ENCODE results near the gene CCDC141.

CCDC141 gene

DNA sequence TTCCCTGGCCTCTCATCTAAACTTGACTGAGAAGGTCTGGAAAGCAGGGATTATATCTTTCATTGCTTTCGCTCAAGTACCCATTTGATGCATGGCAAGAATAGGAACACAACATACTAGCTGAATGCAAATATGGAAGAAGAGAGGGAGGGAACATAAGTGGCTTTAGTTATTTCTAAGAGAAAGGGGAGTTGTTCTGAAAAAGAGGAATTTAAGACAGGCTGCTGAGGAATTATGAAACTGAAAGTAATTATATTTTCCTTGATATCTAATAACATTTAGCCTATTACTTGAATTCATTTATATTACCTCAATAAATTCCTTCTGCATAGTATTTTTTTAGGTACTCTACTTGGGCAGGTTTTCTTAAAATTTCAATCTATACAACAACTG, 136.9 kb downstream of the CCDC141 start:
- no peak for DNase-seq (ENCODE audit: low read depth in 1 of 2, low spot score in 1 of 2)

DNA sequence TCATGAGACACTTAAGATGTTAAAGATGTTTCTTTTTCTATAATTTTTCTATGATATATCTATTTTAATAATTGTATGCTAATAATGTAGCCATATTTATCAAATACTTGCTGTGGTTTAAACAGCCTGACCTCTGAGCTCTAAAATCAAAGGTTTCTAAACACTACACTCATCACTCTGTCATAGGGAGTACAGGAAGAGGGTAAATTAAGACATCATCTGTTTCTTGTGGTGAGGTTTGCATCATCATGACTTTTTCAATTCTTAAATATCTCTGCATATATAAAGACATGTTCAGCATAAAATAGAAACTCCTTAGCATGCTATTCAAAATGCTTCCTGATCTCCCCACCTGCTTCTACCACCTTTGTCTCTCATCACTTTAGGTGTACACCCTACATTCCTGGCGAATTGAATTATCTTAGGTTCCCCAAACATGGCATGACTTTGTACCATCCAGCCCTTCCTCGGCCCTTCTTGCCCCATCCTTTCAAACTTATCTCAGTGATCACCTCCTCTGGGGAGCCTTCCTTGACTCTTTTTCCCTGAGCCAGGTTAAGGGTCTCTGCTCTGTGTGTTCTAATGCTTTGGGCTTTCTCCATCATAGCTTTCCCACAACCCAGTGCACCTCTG, 137.4 kb downstream of the CCDC141 start:
- no peak for DNase-seq (ENCODE audit: low read depth in 1 of 2, low spot score in 1 of 2)

DNA sequence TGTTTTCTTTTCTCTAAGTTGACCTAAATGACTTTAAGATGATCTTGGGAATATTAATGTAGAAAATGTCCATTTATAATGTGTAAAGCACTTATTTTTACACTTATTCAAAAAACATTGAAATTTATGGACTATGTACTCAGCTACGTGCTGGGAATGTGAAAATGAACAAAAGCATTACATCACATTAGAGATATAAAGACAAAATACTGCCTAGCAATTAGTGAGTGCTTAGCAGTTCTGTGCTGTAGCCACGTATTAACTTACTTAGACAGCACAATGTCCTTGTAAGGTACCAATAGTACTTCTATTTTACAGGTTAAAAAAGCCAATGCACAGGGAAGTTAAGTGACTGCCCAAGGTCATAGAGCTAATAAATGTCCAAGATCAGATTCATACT, 138.9 kb downstream of the CCDC141 start:
- DNase-seq (ENCODE audit: low read depth in 1 of 2, low spot score in 1 of 2), result no peak

DNA sequence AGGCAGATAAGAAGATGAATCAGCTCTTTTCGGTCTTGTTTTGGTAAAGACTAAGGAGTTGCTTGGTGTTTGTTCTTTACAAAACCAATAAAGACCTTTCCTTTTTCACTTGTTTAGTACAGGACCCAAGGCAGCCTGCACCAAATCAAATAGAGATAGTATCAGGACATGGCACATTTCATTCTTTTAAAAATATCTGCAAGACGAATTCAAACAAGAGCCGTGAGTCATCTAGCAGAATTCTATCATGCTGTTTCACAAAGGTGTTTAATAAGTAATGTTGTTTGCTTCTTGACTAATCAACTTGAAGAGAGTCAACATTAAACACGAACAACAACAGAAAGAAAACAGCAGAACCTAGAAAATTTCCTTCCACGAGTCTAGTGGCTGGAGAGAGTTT, 139.9 kb downstream of the CCDC141 start:
- no peak for DNase-seq (ENCODE audit: low read depth in 1 of 2, low spot score in 1 of 2)

DNA sequence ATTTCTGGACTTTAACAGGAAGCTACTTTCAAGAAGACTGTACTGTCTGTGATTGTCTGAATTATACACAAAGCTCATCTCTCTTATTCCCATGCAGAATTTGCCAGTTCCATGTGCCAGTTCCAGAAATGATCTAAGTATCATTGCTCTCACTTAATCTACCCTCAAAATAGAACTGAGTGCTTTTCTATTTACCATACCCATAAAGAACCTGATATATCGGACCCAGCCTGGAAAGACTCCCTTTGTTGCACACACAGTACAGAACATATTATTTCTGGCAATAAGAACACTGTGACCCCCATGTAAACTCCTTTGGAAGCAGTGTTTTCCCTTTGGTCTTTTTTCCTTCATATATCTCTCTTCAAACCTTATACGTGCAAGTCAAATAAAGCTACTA, 140.4 kb downstream of the CCDC141 start:
- DNase-seq (ENCODE audit: low read depth in 1 of 2, low spot score in 1 of 2), result no peak

DNA sequence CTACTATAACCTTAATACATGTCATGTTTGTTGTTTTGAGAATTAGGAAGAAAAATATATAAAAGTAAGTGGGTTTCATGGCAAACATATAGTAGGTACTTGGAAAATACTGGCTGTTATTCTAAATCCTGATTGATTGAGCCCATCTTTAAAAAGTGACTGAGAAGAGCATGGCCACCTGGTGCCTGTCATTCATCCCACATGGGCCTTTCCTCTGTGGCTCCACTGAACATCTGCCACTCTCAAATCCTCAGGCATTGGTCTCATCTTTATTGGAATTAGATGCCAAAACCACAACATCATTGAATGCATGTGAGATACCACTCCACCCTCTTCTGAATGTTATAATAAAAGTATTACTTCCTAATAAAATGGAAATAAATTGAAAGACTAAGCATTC, 141.1 kb downstream of the CCDC141 start:
- no peak for DNase-seq (ENCODE audit: low read depth in 1 of 2, low spot score in 1 of 2)

DNA sequence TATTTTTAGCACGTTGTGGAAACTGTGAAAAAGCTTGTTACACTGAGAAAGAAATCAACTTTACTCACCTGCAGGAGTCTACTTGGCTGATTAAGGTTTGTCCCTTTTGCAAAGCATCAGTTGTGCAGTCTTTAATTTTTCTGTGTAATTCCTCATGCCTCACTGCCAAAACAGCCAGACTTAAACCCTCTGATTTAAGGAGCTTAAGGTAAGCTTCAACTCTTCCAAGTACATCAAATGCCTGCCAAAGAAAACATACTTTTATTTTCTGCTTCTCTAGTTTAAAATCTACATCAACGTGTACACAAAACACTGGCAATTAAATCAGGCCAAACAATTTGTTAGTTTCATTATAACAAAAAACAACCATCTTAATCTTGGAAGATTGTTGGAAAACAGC, 144.7 kb downstream of the CCDC141 start:
- no peak for DNase-seq (ENCODE audit: low read depth in 1 of 2, low spot score in 1 of 2)

DNA sequence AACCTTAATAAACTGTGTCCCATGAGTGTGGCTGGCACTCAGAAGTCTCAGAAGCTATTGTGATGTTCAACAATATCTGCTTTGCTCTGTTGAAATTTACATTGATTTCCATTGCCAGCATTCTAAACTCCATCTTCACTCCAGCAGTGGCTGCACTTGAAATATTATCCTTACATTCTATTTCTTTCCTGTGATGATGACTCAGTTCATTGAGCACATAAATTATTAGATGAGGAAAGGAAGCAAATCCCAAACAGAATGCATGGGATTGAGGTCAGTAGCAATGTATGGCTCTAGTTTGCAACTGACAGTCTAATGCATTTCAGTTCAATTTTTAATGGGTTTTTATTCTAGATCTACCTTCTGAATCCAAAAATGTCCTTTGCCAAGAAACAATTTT, 150.3 kb downstream of the CCDC141 start:
- DNase-seq (ENCODE audit: low read depth in 1 of 2, low spot score in 1 of 2), result no peak

DNA sequence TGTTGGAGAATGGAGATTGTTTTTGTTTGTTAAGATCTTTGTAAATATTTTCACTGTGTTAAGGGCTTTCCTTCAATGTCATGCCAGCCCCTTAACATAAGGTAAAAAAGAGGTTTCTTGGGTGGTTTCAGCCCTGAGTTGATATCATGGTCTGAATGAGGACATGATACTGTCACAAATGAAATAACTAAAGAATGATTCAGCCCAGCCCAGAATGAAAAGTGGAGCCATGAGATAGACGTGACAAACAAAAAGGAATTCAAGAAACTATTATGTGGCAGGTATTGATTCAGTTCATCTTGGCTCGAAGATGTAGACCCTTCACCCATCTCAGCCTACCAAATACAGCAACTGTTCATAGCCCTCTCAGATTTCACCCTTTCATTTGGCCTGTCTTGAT, 154.1 kb downstream of the CCDC141 start:
- no peak for DNase-seq (ENCODE audit: low read depth in 1 of 2, low spot score in 1 of 2)

DNA sequence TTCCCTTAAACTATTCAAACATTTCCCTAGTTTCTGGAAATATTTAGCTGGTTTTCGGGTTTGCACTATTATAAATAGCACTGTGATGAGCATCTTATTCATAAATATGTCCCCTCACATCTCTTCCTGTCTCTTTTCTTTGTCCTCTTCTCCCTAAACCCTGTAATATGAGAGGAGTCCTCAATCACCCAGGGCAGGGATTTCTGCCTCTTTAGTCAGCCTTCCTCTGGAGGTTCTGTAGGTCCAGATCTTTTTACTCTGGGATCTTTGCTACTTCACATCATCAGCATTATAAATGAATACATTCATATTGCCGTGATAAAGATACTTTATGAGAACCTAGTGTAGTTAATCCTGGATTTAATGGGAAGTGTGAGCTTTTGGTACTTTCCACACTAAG, 154.8 kb downstream of the CCDC141 start:
- no peak for DNase-seq (ENCODE audit: low read depth in 1 of 2, low spot score in 1 of 2)

DNA sequence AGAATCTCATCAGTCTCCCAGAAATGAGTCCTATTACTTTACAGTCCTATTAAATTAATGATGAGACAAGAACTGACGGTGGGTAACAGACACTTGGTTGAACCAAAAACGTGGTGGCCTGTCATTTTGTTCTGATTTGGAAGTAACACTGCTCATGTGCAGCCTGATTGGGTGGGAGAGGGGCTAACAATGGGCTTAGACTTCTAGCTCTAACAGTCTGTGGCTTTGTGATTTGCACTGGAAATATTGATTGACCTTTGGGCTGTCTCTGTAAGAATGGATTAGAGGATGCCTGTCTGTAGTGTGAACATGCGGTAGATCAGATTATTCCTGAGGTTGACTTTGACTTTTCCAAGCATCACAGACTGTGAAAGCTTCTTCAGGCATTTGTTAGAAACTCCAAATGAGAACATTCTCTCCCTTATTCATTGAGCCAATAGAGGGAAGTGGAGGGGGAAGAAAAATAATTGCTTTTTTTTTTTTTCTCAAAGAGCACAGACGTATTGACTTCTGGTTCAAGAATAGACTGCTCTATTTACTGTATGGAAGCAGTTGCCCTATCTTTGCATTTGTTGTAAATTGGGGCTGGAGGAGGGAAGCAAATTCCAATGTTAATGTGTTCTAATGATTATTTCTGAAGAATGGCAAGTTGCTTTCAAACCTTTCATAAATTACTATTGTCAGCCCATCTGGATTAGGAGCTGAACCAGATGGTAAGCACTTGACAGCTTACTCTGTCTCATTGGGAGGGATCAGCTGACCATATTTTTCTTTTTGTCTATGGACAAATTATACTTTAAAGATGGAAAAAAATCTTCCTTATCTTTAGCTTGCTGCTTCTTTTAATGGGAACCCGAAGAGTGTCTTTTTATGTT, 156.9 kb downstream of the CCDC141 start:
- no peak for DNase-seq (ENCODE audit: low read depth in 1 of 2, low spot score in 1 of 2)

DNA sequence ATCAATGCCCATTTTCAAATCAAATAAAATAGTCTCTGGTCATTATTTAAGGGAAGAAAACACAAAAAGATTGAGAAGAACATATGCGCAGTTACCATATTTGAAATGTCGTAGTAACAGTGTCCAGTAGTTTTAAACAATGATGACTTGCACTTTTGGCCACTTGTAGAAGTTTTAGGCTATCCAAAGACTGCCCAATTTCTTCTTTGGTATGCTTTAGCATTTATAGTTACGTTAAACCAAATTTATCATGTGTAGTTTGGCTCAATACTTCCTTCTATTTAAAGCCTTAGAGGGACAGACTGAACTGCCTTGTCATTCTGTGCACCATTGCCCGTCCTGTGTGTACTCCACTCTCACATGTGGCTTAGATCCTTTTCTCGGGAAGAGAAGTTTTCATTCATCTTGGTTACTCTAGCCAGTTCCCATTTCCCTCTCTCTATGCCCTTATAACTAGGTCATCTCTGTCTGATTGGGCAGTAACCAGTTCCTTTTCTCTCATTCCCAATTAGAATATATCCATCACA, 157.9 kb downstream of the CCDC141 start:
- no peak for DNase-seq (ENCODE audit: low read depth in 1 of 2, low spot score in 1 of 2)

DNA sequence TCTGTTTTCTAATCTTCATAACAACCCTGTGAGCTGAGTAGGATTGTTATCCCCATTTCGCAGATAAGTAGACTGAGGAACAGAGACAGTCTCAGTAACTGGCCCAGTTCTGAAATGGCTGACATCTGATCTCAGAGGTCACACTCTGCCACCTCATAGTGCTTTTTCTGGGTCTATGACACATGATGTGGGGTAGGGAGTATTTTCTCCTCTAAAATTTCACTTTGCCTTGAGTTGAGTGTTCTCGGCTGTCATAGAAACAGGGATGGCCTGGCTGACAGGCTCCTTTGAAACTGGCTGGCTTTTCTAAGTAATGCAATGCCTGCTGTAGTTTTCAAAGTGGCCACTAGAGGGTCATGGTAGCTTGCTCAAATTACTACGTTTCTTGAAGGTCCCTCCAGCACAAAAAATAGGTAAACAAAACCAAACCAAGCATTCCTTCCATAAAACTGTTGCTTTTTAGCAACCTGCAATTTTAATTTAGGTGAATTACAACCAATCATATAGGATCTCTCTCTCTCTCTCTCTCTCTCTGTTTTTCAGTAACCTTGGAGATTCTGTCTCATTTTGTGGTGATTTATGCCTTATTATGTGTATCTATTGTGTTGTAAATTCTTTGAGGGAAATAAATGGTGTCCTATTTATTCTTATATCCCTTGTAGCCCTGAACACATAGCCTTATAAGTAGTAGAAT, 158.5 kb downstream of the CCDC141 start:
- DNase-seq (ENCODE audit: low read depth in 1 of 2, low spot score in 1 of 2), result peak; percentile 10 to 14

DNA sequence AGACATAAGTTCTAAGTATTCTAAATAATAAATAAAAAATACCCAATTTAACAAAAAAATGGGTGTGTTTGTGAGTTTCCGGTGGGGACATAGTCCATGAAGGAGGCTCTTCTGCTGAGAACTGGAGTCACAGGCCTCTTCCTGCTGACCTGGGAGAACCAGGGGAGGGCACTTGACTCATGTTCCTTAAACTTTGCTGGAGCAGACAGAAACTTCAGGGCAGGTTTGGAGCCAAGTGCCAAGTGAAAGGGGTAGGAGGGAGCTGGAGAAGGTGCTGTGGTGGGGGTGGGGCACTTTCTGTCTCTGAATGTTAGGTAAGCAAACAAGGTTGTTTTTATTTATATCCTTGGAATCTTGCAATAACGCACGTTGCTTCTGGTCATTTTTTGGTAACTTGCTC, 163.9 kb downstream of the CCDC141 start:
- no peak for DNase-seq (ENCODE audit: low read depth in 1 of 2, low spot score in 1 of 2)

DNA sequence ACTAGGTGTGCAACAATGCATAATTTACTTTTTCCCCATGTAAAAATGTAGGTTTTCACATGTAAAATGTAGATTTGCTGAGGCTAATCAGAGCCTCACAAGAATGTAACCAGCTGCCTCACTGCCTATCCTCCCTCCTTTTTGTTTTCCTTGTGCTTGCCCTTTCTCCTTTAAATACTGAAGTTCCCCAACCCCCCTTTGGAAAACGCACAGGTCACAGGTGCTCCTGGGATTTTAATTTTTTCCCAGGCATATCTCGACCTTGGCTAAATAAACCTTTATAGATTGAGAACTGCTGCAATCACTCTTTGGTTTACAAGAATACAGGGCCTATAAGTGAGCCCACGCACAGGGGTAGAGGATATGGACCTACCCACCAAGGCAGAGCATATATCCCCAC, 165.5 kb downstream of the CCDC141 start:
- no peak for DNase-seq (ENCODE audit: low read depth in 1 of 2, low spot score in 1 of 2)

DNA sequence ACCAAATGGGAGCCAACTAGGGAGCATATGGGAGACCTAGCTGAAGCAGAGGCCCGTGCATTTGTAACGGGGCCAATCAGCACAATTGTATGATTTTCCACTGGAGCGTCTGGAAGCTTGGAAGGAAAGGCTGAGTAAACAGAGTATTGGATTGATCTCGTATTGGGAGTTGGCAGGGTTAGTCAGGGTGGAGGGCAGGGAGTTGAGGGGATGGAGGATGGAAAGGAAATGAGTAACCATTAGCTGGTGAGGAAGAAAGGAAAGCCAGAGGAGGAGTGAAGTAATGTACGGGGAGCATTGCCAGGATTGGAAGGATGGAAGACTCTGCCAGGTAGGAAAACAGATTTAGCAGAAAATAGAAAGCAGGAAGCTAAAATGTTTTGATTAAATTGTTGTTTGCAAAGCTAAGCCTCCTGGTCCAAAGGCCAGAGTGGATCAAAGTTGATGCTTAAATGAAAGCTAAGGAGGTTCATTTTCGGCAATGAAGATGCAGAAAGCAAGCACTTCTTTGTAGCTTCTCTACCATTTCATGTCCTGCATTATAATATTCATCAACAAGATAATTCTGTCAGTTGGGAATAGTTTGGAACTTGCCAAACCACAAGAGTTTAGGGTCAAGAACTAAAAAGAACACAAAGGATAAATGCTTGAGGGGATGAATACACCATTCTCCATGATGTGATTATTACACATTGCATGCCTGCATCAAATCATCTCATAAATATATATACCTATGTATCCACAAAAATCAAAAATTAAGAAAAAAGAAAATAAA, 167.1 kb downstream of the CCDC141 start:
- no peak for DNase-seq (ENCODE audit: low read depth in 1 of 2, low spot score in 1 of 2)

DNA sequence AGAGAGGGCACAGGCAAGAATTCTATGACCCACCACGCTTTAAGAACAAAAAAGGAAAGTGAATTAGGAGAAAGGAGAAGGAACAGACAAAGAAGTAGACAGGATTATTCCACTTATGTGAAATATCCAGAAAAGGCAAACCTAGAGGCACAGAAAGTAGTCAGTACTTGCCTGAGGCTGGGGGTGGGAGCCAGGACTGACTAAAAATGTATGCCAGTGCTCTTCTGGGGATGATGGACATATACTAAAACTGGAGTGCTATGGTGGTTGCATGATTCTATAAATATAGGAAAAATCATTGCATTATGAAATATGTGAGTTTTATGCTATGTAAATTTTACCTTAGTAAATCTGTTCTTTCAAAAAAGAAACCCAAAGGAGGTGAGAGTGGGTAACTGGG, 168.9 kb downstream of the CCDC141 start:
- DNase-seq (ENCODE audit: low read depth in 1 of 2, low spot score in 1 of 2), result no peak

DNA sequence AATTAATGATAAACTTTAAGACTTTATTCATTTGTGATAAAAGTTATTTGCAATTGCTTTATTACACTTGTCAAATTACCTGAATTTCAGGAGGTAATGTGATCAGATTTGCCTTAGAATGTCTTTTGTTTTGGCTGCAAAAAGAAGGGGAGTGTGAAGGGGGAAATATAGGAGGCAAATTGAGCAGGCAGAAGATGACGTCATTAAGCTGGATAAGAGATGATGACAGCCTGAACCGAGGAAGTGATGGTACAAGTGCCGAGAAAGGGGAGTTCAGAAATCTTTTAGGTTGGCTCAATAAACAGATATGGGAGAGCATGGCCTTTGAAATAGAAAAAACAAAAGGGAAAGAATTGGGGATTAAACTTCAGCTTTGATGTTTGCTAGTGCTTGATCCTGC, 169.7 kb downstream of the CCDC141 start:
- no peak for DNase-seq (ENCODE audit: low read depth in 1 of 2, low spot score in 1 of 2)

DNA sequence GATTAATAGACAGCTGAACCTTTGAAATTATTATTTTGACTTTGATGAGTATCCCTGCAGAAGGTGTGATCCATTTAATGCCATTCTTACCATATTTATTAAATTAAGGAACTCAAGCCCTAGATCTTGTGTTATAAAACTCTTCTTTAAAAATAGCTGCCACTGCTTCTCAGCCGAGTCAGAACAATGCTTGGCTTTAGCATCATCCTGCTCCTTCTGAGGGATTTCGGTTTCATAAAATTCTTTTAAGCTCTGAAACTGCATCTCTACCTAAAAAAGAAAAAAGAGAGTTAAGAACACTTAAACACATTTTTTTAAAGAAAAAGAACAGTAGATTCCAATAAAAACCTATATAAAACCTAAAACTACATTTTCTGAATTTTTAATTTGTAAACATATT, 172.1 kb downstream of the CCDC141 start:
- no peak for DNase-seq (ENCODE audit: low read depth in 1 of 2, low spot score in 1 of 2)

DNA sequence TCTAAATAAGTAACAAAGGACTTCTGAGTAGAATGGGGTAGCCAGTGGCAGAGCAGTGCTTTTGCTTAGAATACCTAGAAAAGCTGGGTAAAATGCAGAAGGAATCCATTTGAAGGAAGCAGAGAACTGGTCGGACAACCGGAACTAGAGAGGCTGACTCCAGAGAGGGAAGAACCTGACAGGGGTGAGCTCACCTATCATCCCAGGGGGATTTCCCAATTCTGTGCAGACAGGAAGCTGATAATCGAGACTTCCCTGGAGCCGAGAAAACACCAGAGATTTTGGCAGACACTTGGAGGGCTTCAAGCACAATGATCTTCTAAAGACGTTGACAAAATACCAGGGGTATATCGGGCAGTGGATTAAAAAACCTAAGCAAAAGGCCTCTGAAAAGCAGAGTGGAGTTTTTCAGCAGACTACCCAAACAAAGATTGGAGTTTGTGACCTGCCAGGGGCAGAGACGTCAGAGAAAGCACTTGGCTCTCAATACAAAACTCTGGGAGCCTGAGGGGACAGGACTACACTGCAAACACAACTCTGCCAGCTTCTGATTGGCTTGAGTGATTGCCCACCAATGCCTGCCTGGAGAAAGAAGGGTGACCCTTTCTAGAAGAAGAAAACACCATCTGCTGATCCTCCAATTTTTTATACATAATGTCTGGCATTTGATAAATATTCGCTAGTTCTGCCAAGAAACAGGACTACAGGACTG, 175.3 kb downstream of the CCDC141 start:
- no peak for DNase-seq (ENCODE audit: low read depth in 1 of 2, low spot score in 1 of 2)

DNA sequence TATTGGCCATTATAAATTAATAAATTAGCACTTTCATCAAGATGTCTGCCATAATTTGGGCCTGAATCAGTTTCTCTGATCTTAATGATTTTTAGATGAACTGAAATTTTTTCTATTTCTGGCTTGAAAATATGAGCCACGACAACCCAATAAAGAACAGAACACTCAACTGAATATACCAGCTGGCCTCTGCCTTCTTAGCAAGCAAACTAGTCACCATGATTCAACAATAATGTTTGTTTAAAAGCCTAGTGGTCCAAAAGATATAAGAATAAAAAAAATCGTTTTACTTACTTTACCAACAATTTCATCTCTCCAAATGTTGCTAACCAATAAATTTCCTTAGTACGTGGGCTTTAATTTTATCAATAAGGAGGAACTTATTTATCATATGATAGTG, 176.0 kb downstream of the CCDC141 start:
- no peak for DNase-seq (ENCODE audit: low read depth in 1 of 2, low spot score in 1 of 2)

All from activated T-helper 1 cell treated with anti-CD3 and anti-CD28 coated beads, Interleukin-2, amount 50 U/mL, for 16 hours (primary cell).